DOHH2 (cell line): Measurements from ENCODE around the gene PPP2R2C.

Source experiments
- H3F3A ChIP-seq: fragments of 200-600 bp; sonication (generic), shearing (Covaris generic); 2 replicates; pipeline ENCODE4 v1.6.0; 2016; ENCODE audit warnings: antibody characterized with exemption, mild to moderate bottlenecking; ENCODE audit not compliant: control insufficient read depth, insufficient read depth
- H3K27ac ChIP-seq: fragments of 200-600 bp; sonication (generic); 2 replicates; pipeline ENCODE4 v1.5.1; 2014; ENCODE audit warnings: low read depth, mild to moderate bottlenecking, low read length, moderate library complexity
- H3K27me3 ChIP-seq: fragments of 200-600 bp; sonication (generic); 2 replicates; pipeline ENCODE4 v1.6.1; 2014; ENCODE audit warnings: mild to moderate bottlenecking, low read length, mixed read lengths; ENCODE audit not compliant: control insufficient read depth
- H3K36me3 ChIP-seq: fragments of 200-600 bp; sonication (generic); 2 replicates; pipeline ENCODE4 v1.6.1; 2014; ENCODE audit warnings: mild to moderate bottlenecking, low read length, moderate library complexity, mixed read lengths; ENCODE audit not compliant: control insufficient read depth
- H3K4me1 ChIP-seq: fragments of 200-600 bp; sonication (generic); 2 replicates; pipeline ENCODE4 v1.6.1; 2014; ENCODE audit warnings: mild to moderate bottlenecking, low read length, mixed read lengths; ENCODE audit not compliant: control insufficient read depth
- H3K4me2 ChIP-seq: fragments of 200-600 bp; sonication (generic); 2 replicates; pipeline ENCODE4 v1.6.0; 2014; ENCODE audit warnings: mild to moderate bottlenecking, low read length, moderate library complexity
- H3K4me3 ChIP-seq: fragments of 200-600 bp; sonication (generic); 2 replicates; pipeline ENCODE4 v1.5.1; 2014; ENCODE audit warnings: mild to moderate bottlenecking, low read length, mixed read lengths
- H3K79me2 ChIP-seq: fragments of 200-600 bp; sonication (generic); 2 replicates; pipeline ENCODE4 v1.6.1; 2014; ENCODE audit warnings: mild to moderate bottlenecking, low read length, mixed read lengths; ENCODE audit not compliant: control insufficient read depth
- H3K9me2 ChIP-seq: fragments of 200-600 bp; sonication (generic); replicated peaks from 2 replicates; pipeline ENCODE4 v1.6.1; 2014; ENCODE audit warnings: mild to moderate bottlenecking, low read length, mixed read lengths; ENCODE audit not compliant: control insufficient read depth
- H3K9me3 ChIP-seq: fragments of 200-600 bp; sonication (generic); 2 replicates; pipeline ENCODE4 v1.6.1; 2014; ENCODE audit warnings: antibody characterized with exemption, low read length, mixed read lengths; ENCODE audit not compliant: control insufficient read depth, insufficient read depth
- H4K20me1 ChIP-seq: fragments of 200-600 bp; sonication (generic); 2 replicates; pipeline ENCODE4 v1.6.0; 2014; ENCODE audit warnings: low read depth, mild to moderate bottlenecking, antibody characterized with exemption, low read length, moderate library complexity; ENCODE audit not compliant: control insufficient read depth, insufficient read depth
- EZH2phosphoT487 ChIP-seq: fragments of 200-600 bp; sonication (generic); IDR thresholded peaks from 2 replicates; pipeline ENCODE4 v1.6.1; 2017; ENCODE audit warnings: borderline replicate concordance, mild to moderate bottlenecking, antibody characterized with exemption, low read length, moderate library complexity, mixed read lengths
- TF ChIP-seq, protein P1 (sequence below): fragments of 200-600 bp; sonication (generic); IDR thresholded peaks from one replicate; pipeline ENCODE4 v1.5.1; 2014; ENCODE audit warnings: antibody characterized with exemption, mild to moderate bottlenecking, low read depth, low read length; ENCODE audit not compliant: poor library complexity, severe bottlenecking

Gene PPP2R2C

DNA sequence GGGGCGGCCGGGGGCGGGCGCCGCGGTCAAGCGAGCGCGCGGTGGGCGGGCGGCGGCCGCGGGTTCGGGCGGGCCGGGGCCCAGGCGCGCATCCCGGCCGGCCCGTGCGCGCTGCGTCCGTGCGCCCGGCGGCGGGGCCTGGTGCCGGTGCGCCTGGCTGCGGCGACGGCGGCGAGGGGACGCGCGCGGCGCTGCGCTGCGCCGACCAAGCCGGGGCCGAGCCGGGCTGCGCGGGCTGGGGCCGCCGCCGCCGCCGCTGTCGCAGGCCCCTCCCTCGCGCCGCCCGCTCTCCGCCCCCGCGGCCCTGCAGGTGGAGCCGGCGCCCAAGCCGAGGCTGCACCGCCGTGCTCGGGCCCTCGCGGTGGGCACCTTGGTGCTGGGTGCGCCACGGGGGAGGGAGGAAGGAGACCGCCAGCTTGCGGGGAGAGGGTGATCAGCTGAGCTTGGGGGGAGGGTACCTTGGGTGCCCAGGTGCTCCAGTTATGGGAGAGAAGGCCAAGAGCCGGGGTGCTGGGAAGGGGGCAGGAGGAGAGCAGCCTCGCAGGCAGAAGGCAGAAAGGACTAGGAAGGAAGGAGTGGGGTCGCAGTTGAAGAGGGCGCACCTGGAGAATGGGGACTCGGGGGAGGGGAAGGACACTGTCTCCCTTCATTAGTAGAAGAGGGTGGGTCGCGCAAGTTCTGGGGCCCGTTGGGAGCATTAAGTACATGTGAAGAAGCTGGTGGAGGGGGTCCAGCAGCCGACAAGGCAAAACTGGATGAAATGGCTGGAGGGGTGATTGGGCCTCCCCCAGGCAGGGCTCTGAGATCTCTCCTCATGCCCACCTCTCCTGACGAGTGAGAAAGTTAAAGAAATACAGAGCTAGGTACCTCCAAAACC is at the start of gene PPP2R2C:
PPP2R2C (minus strand) TSS at position 228 of the 877 bp plus-strand sequence. CDS start 385 bp downstream, outside the sequence.
- Histone ChIP-seq H3F3A (no peaks in the 10 kb centered on the region), H3K4me1 (no peaks in the 10 kb centered on the region), H3K36me3 (no peaks in the 10 kb centered on the region), H4K20me1 (no peaks in the 10 kb centered on the region), H3K27ac (no peak within 1 kb of the TSS), H3K79me2 (no peaks in the 10 kb centered on the region), H3K9me3 (no peaks in the 10 kb centered on the region), H3K4me2 (no peak within 1 kb of the TSS), H3K27me3 (peaks cover 12% of the 10 kb centered on the region), H3K4me3 (no peak within 1 kb of the TSS), H3K9me2 (no peaks in the 10 kb centered on the region)
- TF ChIP-seq, protein P1, sequence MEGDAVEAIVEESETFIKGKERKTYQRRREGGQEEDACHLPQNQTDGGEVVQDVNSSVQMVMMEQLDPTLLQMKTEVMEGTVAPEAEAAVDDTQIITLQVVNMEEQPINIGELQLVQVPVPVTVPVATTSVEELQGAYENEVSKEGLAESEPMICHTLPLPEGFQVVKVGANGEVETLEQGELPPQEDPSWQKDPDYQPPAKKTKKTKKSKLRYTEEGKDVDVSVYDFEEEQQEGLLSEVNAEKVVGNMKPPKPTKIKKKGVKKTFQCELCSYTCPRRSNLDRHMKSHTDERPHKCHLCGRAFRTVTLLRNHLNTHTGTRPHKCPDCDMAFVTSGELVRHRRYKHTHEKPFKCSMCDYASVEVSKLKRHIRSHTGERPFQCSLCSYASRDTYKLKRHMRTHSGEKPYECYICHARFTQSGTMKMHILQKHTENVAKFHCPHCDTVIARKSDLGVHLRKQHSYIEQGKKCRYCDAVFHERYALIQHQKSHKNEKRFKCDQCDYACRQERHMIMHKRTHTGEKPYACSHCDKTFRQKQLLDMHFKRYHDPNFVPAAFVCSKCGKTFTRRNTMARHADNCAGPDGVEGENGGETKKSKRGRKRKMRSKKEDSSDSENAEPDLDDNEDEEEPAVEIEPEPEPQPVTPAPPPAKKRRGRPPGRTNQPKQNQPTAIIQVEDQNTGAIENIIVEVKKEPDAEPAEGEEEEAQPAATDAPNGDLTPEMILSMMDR: no peak
- no peak for TF ChIP-seq EZH2phosphoT487

DNA sequence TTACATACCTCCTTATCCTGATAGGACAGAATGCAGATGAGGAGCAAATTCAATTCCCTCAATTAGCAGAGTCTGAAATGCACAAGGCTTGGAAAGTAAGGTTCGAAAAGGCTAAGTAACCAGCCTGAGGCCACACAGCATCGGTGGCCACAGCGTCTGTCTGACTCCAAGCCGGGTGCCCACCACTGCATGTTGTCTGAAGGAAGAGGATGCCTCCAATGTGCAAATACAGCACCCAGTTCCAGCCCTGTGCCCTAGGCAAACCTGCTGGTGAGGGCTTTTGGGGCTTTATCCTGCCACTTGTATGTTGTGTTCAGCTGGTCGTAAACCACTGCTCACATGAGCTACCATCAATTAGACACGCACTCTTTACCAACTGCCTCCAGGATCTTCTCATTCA is 48.6 kb upstream of the PPP2R2C start:
- no peak overlapping the region for H3K27ac ChIP-seq
- no peaks in the 10 kb centered on the region for H3F3A ChIP-seq
- no peaks in the 10 kb centered on the region for H3K4me1 ChIP-seq
- H3K9me3 ChIP-seq: no peaks in the 10 kb centered on the region
- H3K9me2 ChIP-seq: no peaks in the 10 kb centered on the region
- no peak overlapping the region for H3K4me2 ChIP-seq
- no peaks in the 10 kb centered on the region for H3K79me2 ChIP-seq
- no peaks in the 10 kb centered on the region for H3K36me3 ChIP-seq
- H4K20me1 ChIP-seq: no peaks in the 10 kb centered on the region
- TF ChIP-seq, protein P1: no peak
- no peak for TF ChIP-seq EZH2phosphoT487
- no peak overlapping the region for H3K4me3 ChIP-seq
- no peaks in the 10 kb centered on the region for H3K27me3 ChIP-seq

DNA sequence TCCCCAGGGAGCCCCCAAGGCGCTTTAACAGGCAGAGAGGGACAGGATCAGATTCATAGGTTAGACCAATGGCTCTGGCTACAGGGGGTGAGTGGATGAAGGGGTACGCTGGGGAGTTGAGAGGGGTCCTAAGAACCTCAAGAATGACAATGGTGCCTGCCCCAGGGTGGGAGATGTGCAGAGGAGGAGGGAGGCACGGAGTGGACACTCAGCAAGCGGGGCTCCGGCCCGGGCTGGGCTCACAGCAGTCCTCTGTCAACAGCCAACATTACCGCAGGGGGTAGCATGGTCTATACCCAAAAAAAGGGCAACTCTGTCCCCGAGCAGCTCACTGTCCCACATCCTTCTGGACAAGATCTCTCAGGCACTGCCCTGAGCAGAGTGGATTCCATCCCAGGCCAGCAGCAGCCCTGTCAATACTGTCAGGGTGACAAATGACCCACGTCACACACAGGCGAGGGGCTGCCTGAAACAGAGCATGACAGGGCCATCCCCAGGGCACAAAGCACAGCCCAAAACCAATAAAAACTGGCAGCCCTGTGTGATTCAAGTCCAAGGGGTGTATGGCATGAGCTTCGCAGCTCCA is 47.7 kb upstream of the PPP2R2C start:
- Histone ChIP-seq H4K20me1 (no peaks in the 10 kb centered on the region), H3K4me1 (no peaks in the 10 kb centered on the region), H3K27me3 (no peaks in the 10 kb centered on the region), H3K4me2 (no peak overlapping the region), H3F3A (no peaks in the 10 kb centered on the region), H3K9me2 (no peaks in the 10 kb centered on the region), H3K27ac (no peak overlapping the region), H3K36me3 (no peaks in the 10 kb centered on the region), H3K9me3 (no peaks in the 10 kb centered on the region), H3K79me2 (no peaks in the 10 kb centered on the region), H3K4me3 (no peak overlapping the region)
- TF ChIP-seq EZH2phosphoT487: no peak
- TF ChIP-seq, protein P1: no peak
